ENCODE results near the gene PCDHA2.
"Not testable (repeated sequence)": the region's sequence is repeated elsewhere in the genome, so short reads cannot be mapped to it uniquely, and the experiment has no call there.

PCDHA2 gene

GRCh38 chr5:140806834-140807775, 12.5 kb downstream of the PCDHA2 start, which contains the start of gene PCDHA4:
Gene PCDHA4, plus strand, starts transcription at chr5:140807068.
- no peak within 1 kb of the TSS for H3K4me3 ChIP-seq (ENCODE audit: low read depth, low read length)
- peak; percentile 27 for TF ChIP-seq CTCF (IDR thresholded peaks at IDR 0.05; ENCODE audit: low read depth, low read length, missing control alignments)
- DNase-seq (ENCODE audit: low read depth): no peak

- not testable (repeated sequence) for DNase-seq (ENCODE audit: low read depth); H3K4me3 ChIP-seq (ENCODE audit: low read depth, low read length)
Observed at GRCh38 chr5:140808241-140808888, 13.7 kb downstream of the PCDHA2 start.

GRCh38 chr5:140808889-140809291, 14.2 kb downstream of the PCDHA2 start:
- TF ChIP-seq CTCF (IDR thresholded peaks at IDR 0.05; ENCODE audit: low read depth, low read length, missing control alignments): no peak

GRCh38 chr5:140821375-140822280, 27.0 kb downstream of the PCDHA2 start, which contains the start of gene PCDHA5:
Gene PCDHA5, plus strand, starts transcription at chr5:140821613.
- DNase-seq (ENCODE audit: low read depth): no peak
- H3K4me3 ChIP-seq (ENCODE audit: low read depth, low read length): no peak within 1 kb of the TSS
- TF ChIP-seq CTCF (IDR thresholded peaks at IDR 0.05; ENCODE audit: low read depth, low read length, missing control alignments): peak; percentile 56

More at GRCh38 chr5:140808889-140809291, 14.2 kb downstream of the PCDHA2 start:
- H3K4me3 ChIP-seq (ENCODE audit: low read depth, low read length): no peak overlapping the region
- no peak for DNase-seq (ENCODE audit: low read depth)

- no peak for DNase-seq (ENCODE audit: low read depth)
- TF ChIP-seq CTCF (IDR thresholded peaks at IDR 0.05; ENCODE audit: low read depth, low read length, missing control alignments): no peak
- no peak overlapping the region for H3K4me3 ChIP-seq (ENCODE audit: low read depth, low read length)
Observed at GRCh38 chr5:140822281-140822629, 27.6 kb downstream of the PCDHA2 start.

GRCh38 chr5:140822969-140823368, 28.3 kb downstream of the PCDHA2 start:
- not testable (repeated sequence) for H3K4me3 ChIP-seq (ENCODE audit: low read depth, low read length); DNase-seq (ENCODE audit: low read depth)

- TF ChIP-seq CTCF (IDR thresholded peaks at IDR 0.05; ENCODE audit: low read depth, low read length, missing control alignments): no peak
- H3K4me3 ChIP-seq (ENCODE audit: low read depth, low read length): no peak overlapping the region
- DNase-seq (ENCODE audit: low read depth): no peak
Observed at GRCh38 chr5:140823475-140823874, 28.8 kb downstream of the PCDHA2 start.

Measured in GM12864 (cell line).